Activated CD8-positive, alpha-beta T cell treated with anti-CD3 and anti-CD28 coated beads for 36 hours (primary cell): ENCODE data around the gene ZFHX3. TPM values are rescaled to one million over a fixed set of nuclear protein-coding genes. Genes with fewer than 3 reads are reported as not detected.

Experiments
- ATAC-seq: fragments of 200-7000 bp; cut with Tn5 transposase; one replicate; pipeline ENCODE4 v1.10.0; 2021; ENCODE audit warnings: mild to moderate bottlenecking, moderate library complexity
- CTCF ChIA-PET: fragments of 350-600 bp; sonication (Branson Sonifier 250); formaldehyde crosslinking; loops from one replicate; lab custom pipeline; 2021; ENCODE audit warnings: antibody characterized with exemption; lab: Charles Lee
- POLR2A ChIA-PET: fragments of 350-600 bp; sonication (Branson Sonifier 250); formaldehyde crosslinking; loops from one replicate; lab custom pipeline; 2021; ENCODE audit warnings: antibody characterized with exemption; lab: Charles Lee
- DNase-seq: peaks from one replicate; pipeline ENCODE4 v3.0.0-alpha.2; 2020
- H3K27ac Mint-ChIP-seq: one replicate; pipeline ENCODE4 v1.8.0; 2021; ENCODE audit warnings: mild to moderate bottlenecking, mixed read lengths
- H3K27me3 Mint-ChIP-seq: one replicate; pipeline ENCODE4 v1.8.0; 2021; ENCODE audit warnings: mixed read lengths
- H3K36me3 Mint-ChIP-seq: one replicate; pipeline ENCODE4 v1.8.0; 2021; ENCODE audit warnings: low read depth, mixed read lengths
- H3K4me1 Mint-ChIP-seq: one replicate; pipeline ENCODE4 v1.8.0; 2021; ENCODE audit warnings: low read depth, mixed read lengths
- H3K4me3 Mint-ChIP-seq: one replicate; pipeline ENCODE4 v1.8.0; 2021; ENCODE audit warnings: mild to moderate bottlenecking, moderate library complexity, mixed read lengths
- H3K9me3 Mint-ChIP-seq: one replicate; pipeline ENCODE4 v1.8.0; 2021; ENCODE audit warnings: mixed read lengths
- CTCF ChIP-seq: fragments of 200-600 bp; IDR thresholded peaks from one replicate; pipeline ENCODE4 v1.8.0; 2022; ENCODE audit warnings: antibody characterized with exemption, mild to moderate bottlenecking
- intact Hi-C: fragments of 100-400 bp; cut with micrococcal nuclease; formaldehyde crosslinking; loops from one replicate; pipeline ENCODE4 v1.10.0; 2022
- total RNA-seq, 2 experiments: library from RNA; stranded (reverse); gene quantifications; one replicate each; pipeline ENCODE4 v1.2.3, GENCODE V29; 2021

ZFHX3 gene
- total RNA-seq, 2 experiments from 2014 or later, result 0.16 to 0.25 TPM

- CTCF ChIA-PET, result interaction anchor here (1.7 to 5.1 kb wide), 2 partner anchors 13 to 343 kb away, joined by 4 to 27 read pairs; no protein-coding TSS in a partner anchor
- POLR2A ChIA-PET, result no interaction called here
- Mint-ChIP-seq H3K27me3 (peaks cover 5% of the 10 kb centered on the region), H3K4me3 (no peak overlapping the region), H3K4me1 (peaks cover 7% of the 10 kb centered on the region), H3K27ac (no peak overlapping the region), H3K36me3 (no peaks in the 10 kb centered on the region), H3K9me3 (no peaks in the 10 kb centered on the region)
- no peak for TF ChIP-seq CTCF
- DNase-seq (no peak), ATAC-seq (no peak)
- intact Hi-C loops, result no loop called here
Measured at GRCh38 chr16:72845322-72846020, 202.5 kb downstream of the ZFHX3 start.

GRCh38 chr16:72844225-72844920 lies 203.6 kb downstream of the ZFHX3 start:
- H3K9me3 Mint-ChIP-seq, result no peaks in the 10 kb centered on the region
- H3K36me3 Mint-ChIP-seq, result no peaks in the 10 kb centered on the region
- intact Hi-C loops, result no loop called here
- TF ChIP-seq CTCF, result no peak
- H3K4me3 Mint-ChIP-seq, result no peak overlapping the region
- DNase-seq (peak; percentile 24), ATAC-seq (peak; percentile 55)
- peaks cover 7% of the 10 kb centered on the region for H3K4me1 Mint-ChIP-seq
- no peak overlapping the region for H3K27ac Mint-ChIP-seq
- ChIA-PET POLR2A (no interaction called here), CTCF (interaction anchor here (0.9 kb wide), 1 partner anchor 12 kb away, joined by 8 read pairs; no protein-coding TSS in a partner anchor)
- peaks cover 5% of the 10 kb centered on the region for H3K27me3 Mint-ChIP-seq

- Mint-ChIP-seq H3K9me3 (no peaks in the 10 kb centered on the region), H3K27ac (no peak overlapping the region), H3K27me3 (peaks cover 5% of the 10 kb centered on the region), H3K4me3 (no peak overlapping the region), H3K36me3 (no peaks in the 10 kb centered on the region), H3K4me1 (peaks cover 7% of the 10 kb centered on the region)
- POLR2A ChIA-PET, result no interaction called here
- TF ChIP-seq CTCF, result no peak
- no peak for DNase-seq
- CTCF ChIA-PET, result interaction anchor here (2.0 kb wide), 1 partner anchor 9 kb away, joined by 16 read pairs; no protein-coding TSS in a partner anchor
- no peak for ATAC-seq
- intact Hi-C loops, result no loop called here
Measured at GRCh38 chr16:72841506-72841905, 206.4 kb downstream of the ZFHX3 start.

GRCh38 chr16:72840631-72841381 lies 207.1 kb downstream of the ZFHX3 start:
- ChIA-PET POLR2A (no interaction called here), CTCF (interaction anchor here (2.0 kb wide), 1 partner anchor 8 kb away, joined by 16 read pairs; no protein-coding TSS in a partner anchor)
- peaks cover 5% of the 10 kb centered on the region for H3K27me3 Mint-ChIP-seq
- no peak overlapping the region for H3K4me3 Mint-ChIP-seq
- intact Hi-C loops, result no loop called here
- H3K4me1 Mint-ChIP-seq, result peaks cover 7% of the 10 kb centered on the region
- no peak for ATAC-seq
- TF ChIP-seq CTCF, result no peak
- H3K36me3 Mint-ChIP-seq, result no peaks in the 10 kb centered on the region
- H3K27ac Mint-ChIP-seq, result no peak overlapping the region
- no peak for DNase-seq
- H3K9me3 Mint-ChIP-seq, result no peaks in the 10 kb centered on the region
